NCI-H1436 (cell line): ENCODE measurements around the gene DNAJB6.

ENCODE experiments used
- DNase-seq: peaks from one replicate; lab custom pipeline; 2025; lab: John Stamatoyannopoulos, UW

DNAJB6 gene

GRCh38 chr7:157429001-157429679 lies 92.3 kb downstream of the DNAJB6 start:
- DNase-seq = no peak

GRCh38 chr7:157429680-157430224 lies 92.9 kb downstream of the DNAJB6 start:
- DNase-seq = no peak

GRCh38 chr7:157430721-157431120 lies 93.9 kb downstream of the DNAJB6 start:
- DNase-seq = no peak

GRCh38 chr7:157431173-157431950 lies 94.6 kb downstream of the DNAJB6 start:
- DNase-seq = no peak

GRCh38 chr7:157431951-157432540 lies 95.2 kb downstream of the DNAJB6 start:
- no peak for DNase-seq

GRCh38 chr7:157432541-157432956 lies 95.7 kb downstream of the DNAJB6 start:
- peak; percentile 51 for DNase-seq

- DNase-seq = peak; percentile 29
Measured at GRCh38 chr7:157432957-157433576, 96.3 kb downstream of the DNAJB6 start.

GRCh38 chr7:157433628-157434027 lies 96.8 kb downstream of the DNAJB6 start:
- DNase-seq = no peak

- DNase-seq = no peak
Measured at GRCh38 chr7:157434231-157434630, 97.4 kb downstream of the DNAJB6 start.

- no peak for DNase-seq
Measured at GRCh38 chr7:157434701-157435100, 97.9 kb downstream of the DNAJB6 start.

- no peak for DNase-seq
Measured at GRCh38 chr7:157436076-157436475, 99.3 kb downstream of the DNAJB6 start.

GRCh38 chr7:157436763-157437480 lies 100.1 kb downstream of the DNAJB6 start:
- no peak for DNase-seq

GRCh38 chr7:157437519-157438061 lies 100.8 kb downstream of the DNAJB6 start:
- no peak for DNase-seq

GRCh38 chr7:157438121-157439025 lies 101.6 kb downstream of the DNAJB6 start:
- DNase-seq = no peak

- no peak for DNase-seq
Measured at GRCh38 chr7:157439149-157439548, 102.3 kb downstream of the DNAJB6 start.

GRCh38 chr7:157439761-157440160 lies 103.0 kb downstream of the DNAJB6 start:
- no peak for DNase-seq

- DNase-seq = no peak
Measured at GRCh38 chr7:157440346-157441022, 103.7 kb downstream of the DNAJB6 start.

GRCh38 chr7:157441023-157441399 lies 104.2 kb downstream of the DNAJB6 start:
- DNase-seq = no peak

- DNase-seq = no peak
Measured at GRCh38 chr7:157442456-157442855, 105.7 kb downstream of the DNAJB6 start.
